K562 (cell line): ENCODE measurements around the gene KRT76. TPM values are rescaled to one million over a fixed set of nuclear protein-coding genes. Genes with fewer than 3 reads are reported as not detected.

Experiments
- ATAC-seq: fragments of 200-7000 bp; cut with Tn5 transposase; 3 replicates; pipeline ENCODE4 v1.9.1; 2020; ENCODE audit warnings: moderate library complexity
- BruUV-seq: library from RNA; stranded (reverse); fragments of 400-500 nt; replicated peaks from 2 replicates; lab custom pipeline; 2021; lab: Mats Ljungman, UMichigan
- CTCF ChIA-PET: fragments of 300-600 bp; formaldehyde crosslinking; extraction: SDS; loops from one replicate; lab custom pipeline; 2021; ENCODE audit warnings: low intra/inter-chr PET ratio; lab: Yijun Ruan, JAX
- POLR2A ChIA-PET: fragments of 300-600, 350-650 bp; sonication (Branson Sonifier 250); formaldehyde crosslinking; extraction: SDS; loops from one replicate; lab custom pipeline; 2021; ENCODE audit warnings: antibody characterized with exemption, inconsistent platforms; lab: Yijun Ruan, JAX
- DNase-seq, 4 experiments: peaks; one replicate each; pipeline versions ENCODE4 v3.0.0 to v3.0.0-alpha.2; 2011 to 2018; ENCODE audit warnings: low spot score in 3 of 4, mixed read lengths in 3 of 4; ENCODE audit errors: extremely low read depth in 1 of 4
- FAIRE-seq: peaks from 2 replicates; lab custom pipeline; 2011; peaks lifted over from hg19 to GRCh38; lab: Jason Lieb, UNC
- H2AFZ ChIP-seq: 2 replicates; pipeline ENCODE4 v1.6.0; 2011; ENCODE audit warnings: low read depth, low read length, control low read depth, inconsistent platforms
- H3K27ac ChIP-seq: fragments of 200-600 bp; 3 replicates; pipeline ENCODE4 v1.8.0; 2011; ENCODE audit warnings: low read depth, mild to moderate bottlenecking, control low read depth, inconsistent platforms, low read length, moderate library complexity, mixed read lengths; ENCODE audit errors: extremely low read depth
- H3K27me3 ChIP-seq, 2 experiments: fragments of 300-600 bp in 1 of 2; 2 replicates in 1 of 2; 3 replicates in 1 of 2; pipeline versions ENCODE4 v1.6.0 to v1.8.0; 2011; ENCODE audit warnings: inconsistent platforms in 2 of 2, low read length in 2 of 2, mild to moderate bottlenecking in 1 of 2, mixed read lengths in 1 of 2, moderate library complexity in 1 of 2; ENCODE audit not compliant: control insufficient read depth in 2 of 2, insufficient read depth in 2 of 2
- H3K36me3 ChIP-seq: fragments of 300-600 bp; 3 replicates; pipeline ENCODE4 v1.8.0; 2011; ENCODE audit warnings: mild to moderate bottlenecking, low read length, inconsistent platforms; ENCODE audit not compliant: control insufficient read depth, insufficient read depth
- H3K4me1 ChIP-seq, 2 experiments: fragments of 200-600 bp in 1 of 2; replicated peaks in 1 of 2; 2 replicates in 1 of 2; 3 replicates in 1 of 2; pipeline versions ENCODE4 v1.5.1 to v1.8.0; 2011; ENCODE audit warnings: inconsistent platforms in 2 of 2, low read length in 2 of 2, mild to moderate bottlenecking in 1 of 2, mixed read lengths in 1 of 2, moderate library complexity in 1 of 2; ENCODE audit not compliant: control insufficient read depth in 2 of 2, insufficient read depth in 2 of 2
- H3K4me2 ChIP-seq: 2 replicates; pipeline ENCODE4 v1.6.1; 2011; ENCODE audit warnings: low read length, control low read depth, inconsistent platforms, mixed read lengths; ENCODE audit not compliant: insufficient read depth
- H3K4me3 ChIP-seq: fragments of 200-600 bp; sonication (generic), shearing (Covaris generic); 2 replicates; pipeline ENCODE4 v1.5.1; 2016; ENCODE audit warnings: control low read depth, inconsistent platforms
- H3K79me2 ChIP-seq: fragments of 200-600 bp; 3 replicates; pipeline ENCODE4 v1.8.0; 2011; ENCODE audit warnings: low read length, inconsistent platforms; ENCODE audit not compliant: control insufficient read depth, insufficient read depth
- H3K9ac ChIP-seq, 2 experiments: 2 replicates each; pipeline versions ENCODE4 v1.6.0 to v1.6.1; 2011; ENCODE audit warnings: low read depth in 2 of 2, low read length in 2 of 2, control low read depth in 1 of 2, inconsistent platforms in 1 of 2, mild to moderate bottlenecking in 1 of 2, mixed read lengths in 1 of 2; ENCODE audit not compliant: insufficient read depth in 1 of 2
- H3K9me1 ChIP-seq: one replicate; pipeline ENCODE4 v1.6.0; 2011; ENCODE audit warnings: inconsistent platforms, mild to moderate bottlenecking, low read length, moderate library complexity; ENCODE audit not compliant: control insufficient read depth, insufficient read depth
- H3K9me3 ChIP-seq: replicated peaks from 2 replicates; pipeline ENCODE4 v1.5.1; 2011; ENCODE audit warnings: low read depth, low read length, inconsistent platforms; ENCODE audit not compliant: control insufficient read depth, insufficient read depth
- H4K20me1 ChIP-seq: replicated peaks from 2 replicates; pipeline ENCODE4 v1.6.1; 2011; ENCODE audit warnings: low read length, inconsistent platforms, mixed read lengths; ENCODE audit not compliant: control insufficient read depth, insufficient read depth
- ELF1 ChIP-seq: fragments of 200-800 bp; sonication (Bioruptor generic); IDR thresholded peaks from 2 replicates; pipeline ENCODE4 v1.6.1; 2016; ENCODE audit warnings: missing genetic modification characterization, missing compliant biosample characterization
- NCOA6 ChIP-seq: fragments of 450-650 bp; IDR thresholded peaks from 2 replicates; pipeline ENCODE4 v1.6.1; 2017; ENCODE audit warnings: mild to moderate bottlenecking
- PCBP2 ChIP-seq: fragments of 200-400 bp; formaldehyde crosslinking; IDR thresholded peaks from 2 replicates; pipeline ENCODE4 v1.6.1; 2018; ENCODE audit warnings: low read length, low read depth, mild to moderate bottlenecking, moderate library complexity; ENCODE audit not compliant: poor library complexity, severe bottlenecking
- ZNF316 ChIP-seq: fragments of 450-650 bp; IDR thresholded peaks from 2 replicates; pipeline ENCODE4 v1.6.1; 2016
- WGBS: fragments of 100-300 bp; shearing (Covaris generic); methylation state at CpG from one replicate; pipeline ENCODE4 v1.1.6; 2016; ENCODE audit warnings: low coverage, mixed read lengths; ENCODE audit not compliant: insufficient coverage; ENCODE audit errors: missing lambda C conversion rate; 5-methylcytosine and 5-hydroxymethylcytosine counted together
- in situ Hi-C: fragments of 300-500 bp; cut with MboI; formaldehyde crosslinking; loops from 4 replicates; pipeline ENCODE4 v1.15.0; 2018; ENCODE audit warnings: inconsistent platforms, mixed read lengths
- intact Hi-C: fragments of 100-400 bp; cut with micrococcal nuclease; formaldehyde crosslinking; loops from 2 replicates; pipeline ENCODE4 v1.14.2; 2022
- polyA plus RNA-seq, 8 experiments: library from polyadenylated mRNA; depleted of rRNA in 4 of 8; stranded (reverse) in 5 of 8; unstranded in 3 of 8; fragments of >200 nt; fragmentation: Nextera tagmentation in 2 of 8; fragmentation: Illumina TruSeq in 1 of 8; extraction: Ambion mirVana in 2 of 8; extraction: Trizol in 1 of 8; gene quantifications; 2 replicates each; pipeline versions ENCODE4 v1.2.1 to v1.2.3, GENCODE V29; 2011 to 2014; ENCODE audit warnings: inconsistent platforms in 1 of 8, missing spikeins in 1 of 8
- total RNA-seq, 7 experiments: library from RNA; depleted of rRNA in 6 of 7; stranded (reverse); fragments of >200 nt in 6 of 7; fragmentation: Illumina TruSeq in 2 of 7; extraction: Trizol in 2 of 7; gene quantifications; 2 replicates each; pipeline versions ENCODE4 v1.2.1 to v1.2.3, GENCODE V29; 2011 to 2021; ENCODE audit warnings: low replicate concordance in 1 of 7
- TF ChIP-seq, protein P1 (sequence below): fragments of 450-650 bp; conservative IDR thresholded peaks from 2 replicates; pipeline ENCODE4 v1.6.1; 2016; ENCODE audit warnings: missing genetic modification characterization, low read depth, mild to moderate bottlenecking, control low read depth, missing compliant biosample characterization

Gene KRT76
- total and polyA plus RNA-seq, 9 of the 15 experiments (the other 6 are each of a cell fraction or from before 2014, with no cell fraction given), result not detected

DNA sequence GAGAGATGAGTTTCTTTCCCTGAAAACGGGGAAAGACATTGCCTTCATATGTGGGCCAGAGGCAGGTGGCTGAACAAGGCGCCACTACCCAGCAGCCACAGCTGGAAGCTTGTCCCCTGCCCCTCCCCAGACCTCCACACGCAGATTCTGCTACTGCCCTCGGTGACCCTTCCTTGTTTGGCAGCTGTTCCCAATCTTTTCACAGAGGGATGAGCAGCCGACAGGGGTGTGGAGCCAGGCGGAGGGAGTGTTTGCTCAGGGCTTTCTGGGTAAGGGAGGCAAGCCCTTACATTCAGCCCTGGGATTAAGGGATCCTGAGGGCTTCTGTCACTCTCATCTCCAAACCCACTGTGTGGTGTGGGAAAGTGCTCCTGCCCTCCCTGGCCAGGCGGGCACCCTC is 41.2 kb upstream of the KRT76 start:
- FAIRE-seq, result no peak
- in situ Hi-C loops, result no loop called here
- 2% methylated on average over 7 of the region's 7 CpGs for WGBS

More for the DNA sequence above, 41.2 kb upstream of the KRT76 start:
- H3K4me2 ChIP-seq, result no peak overlapping the region
- ChIA-PET CTCF (no interaction called here), POLR2A (no interaction called here)
- H3K27me3 ChIP-seq, result peaks cover 19 to 72% of the 10 kb centered on the region in 2 experiments
- TF ChIP-seq ELF1 (tag) (no peak), ZNF316 (no peak), PCBP2 (no peak), NCOA6 (no peak)
- TF ChIP-seq, protein P1, sequence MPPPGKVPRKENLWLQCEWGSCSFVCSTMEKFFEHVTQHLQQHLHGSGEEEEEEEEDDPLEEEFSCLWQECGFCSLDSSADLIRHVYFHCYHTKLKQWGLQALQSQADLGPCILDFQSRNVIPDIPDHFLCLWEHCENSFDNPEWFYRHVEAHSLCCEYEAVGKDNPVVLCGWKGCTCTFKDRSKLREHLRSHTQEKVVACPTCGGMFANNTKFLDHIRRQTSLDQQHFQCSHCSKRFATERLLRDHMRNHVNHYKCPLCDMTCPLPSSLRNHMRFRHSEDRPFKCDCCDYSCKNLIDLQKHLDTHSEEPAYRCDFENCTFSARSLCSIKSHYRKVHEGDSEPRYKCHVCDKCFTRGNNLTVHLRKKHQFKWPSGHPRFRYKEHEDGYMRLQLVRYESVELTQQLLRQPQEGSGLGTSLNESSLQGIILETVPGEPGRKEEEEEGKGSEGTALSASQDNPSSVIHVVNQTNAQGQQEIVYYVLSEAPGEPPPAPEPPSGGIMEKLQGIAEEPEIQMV (tag), result no peak
- no peaks in the 10 kb centered on the region for H3K9me3 ChIP-seq
- no TSS peak for BruUV-seq
- no peak overlapping the region for H3K4me3 ChIP-seq
- H2AFZ ChIP-seq, result no peak overlapping the region
- no peak for ATAC-seq
- no peaks in the 10 kb centered on the region for H3K36me3 ChIP-seq
- no peaks in the 10 kb centered on the region; the same call in 1 of the 2 replicates for H4K20me1 ChIP-seq
- H3K27ac ChIP-seq, result no peak overlapping the region
- intact Hi-C loops, result no loop called here
- H3K79me2 ChIP-seq, result no peaks in the 10 kb centered on the region
- H3K4me1 ChIP-seq, result no peaks in the 10 kb centered on the region; a peak in 3 of 5 replicates
- H3K9me1 ChIP-seq, result peaks cover 2% of the 10 kb centered on the region
- H3K9ac ChIP-seq, result peak overlapping the region in 1 of 2 experiments; percentile 55; a peak in 2 of 4 replicates
- no peak for DNase-seq
